H1 (cell line): ENCODE results near the gene SMAD6. TPM values are rescaled to one million over a fixed set of nuclear protein-coding genes. Genes with fewer than 3 reads are reported as not detected.

ENCODE experiments used
- CTCF ChIA-PET: fragments of 300-600 bp; sonication (Branson Sonifier 250); formaldehyde crosslinking; loops from one replicate; lab custom pipeline; 2021; ENCODE audit not compliant: partially characterized antibody; lab: Charles Lee
- POLR2A ChIA-PET: fragments of 300-600 bp; sonication (Branson Sonifier 250); formaldehyde crosslinking; loops from one replicate; lab custom pipeline; 2021; ENCODE audit warnings: inconsistent platforms; ENCODE audit not compliant: partially characterized antibody; lab: Charles Lee
- DNase-seq, 2 experiments: peaks; one replicate each; pipeline versions ENCODE4 v3.0.0 to v3.0.0-alpha.2; 2010 to 2022; ENCODE audit warnings: low spot score in 2 of 2, low read depth in 1 of 2, mixed read lengths in 1 of 2
- FAIRE-seq: peaks from 2 replicates; lab custom pipeline; 2011; peaks lifted over from hg19 to GRCh38; lab: Jason Lieb, UNC
- H2AFZ ChIP-seq: 2 replicates; pipeline ENCODE4 v1.8.1; 2012; ENCODE audit warnings: low read length, inconsistent platforms
- H2AK5ac ChIP-seq: 2 replicates; pipeline ENCODE4 v1.6.1; 2013; ENCODE audit warnings: low read depth, low read length
- H2BK120ac ChIP-seq: replicated peaks from 2 replicates; pipeline ENCODE3; 2013; ENCODE audit warnings: low read depth, low read length, inconsistent platforms
- H2BK12ac ChIP-seq: 2 replicates; pipeline ENCODE4 v1.6.1; 2013; ENCODE audit warnings: low read depth, low read length
- H2BK15ac ChIP-seq: 2 replicates; pipeline ENCODE4 v1.6.1; 2013; ENCODE audit warnings: low read length
- H2BK20ac ChIP-seq: 2 replicates; pipeline ENCODE4 v1.6.1; 2013; ENCODE audit warnings: low read length
- H2BK5ac ChIP-seq: 2 replicates; pipeline ENCODE4 v1.6.1; 2013; ENCODE audit warnings: low read depth, low read length
- H3K14ac ChIP-seq: 2 replicates; pipeline ENCODE4 v1.6.1; 2013; ENCODE audit warnings: inconsistent platforms; ENCODE audit not compliant: insufficient read length
- H3K18ac ChIP-seq: 2 replicates; pipeline ENCODE4 v1.6.1; 2013; ENCODE audit warnings: low read length; ENCODE audit errors: extremely low read depth
- H3K23ac ChIP-seq: 2 replicates; pipeline ENCODE4 v1.6.1; 2013; ENCODE audit warnings: inconsistent platforms; ENCODE audit not compliant: insufficient read length
- H3K23me2 ChIP-seq: 2 replicates; pipeline ENCODE4 v1.6.1; 2013; ENCODE audit warnings: low read depth, low read length
- H3K27ac ChIP-seq: 2 replicates; pipeline ENCODE4 v1.6.1; 2011; ENCODE audit warnings: low read depth, low read length, inconsistent platforms
- H3K27me3 ChIP-seq, 4 experiments: replicated peaks in 1 of 4; 1 replicate in 1 of 4; 2 replicates in 3 of 4; pipeline versions ENCODE4 v1.6.1 to v1.8.1; 2011 to 2013; ENCODE audit warnings: low read length in 3 of 4, mild to moderate bottlenecking in 3 of 4, inconsistent platforms in 2 of 4, mixed read lengths in 2 of 4, moderate library complexity in 1 of 4; ENCODE audit not compliant: control insufficient read depth in 3 of 4, insufficient read depth in 3 of 4; ENCODE audit errors: extremely low read depth in 1 of 4
- H3K36me3 ChIP-seq, 4 experiments: 2 replicates each; pipeline versions ENCODE4 v1.6.1 to v1.8.1; 2011 to 2013; ENCODE audit warnings: mild to moderate bottlenecking in 4 of 4, low read length in 3 of 4, moderate library complexity in 2 of 4, control low read depth in 1 of 4, inconsistent platforms in 1 of 4; ENCODE audit not compliant: insufficient read depth in 4 of 4, control insufficient read depth in 2 of 4
- H3K4ac ChIP-seq: replicated peaks from 2 replicates; pipeline ENCODE3; 2013; ENCODE audit warnings: low read length, low read depth, mixed read lengths, inconsistent platforms; ENCODE audit not compliant: insufficient read length
- H3K4me1 ChIP-seq, 4 experiments: replicated peaks in 1 of 4; 1 replicate in 1 of 4; 2 replicates in 3 of 4; pipeline versions ENCODE4 v1.6.1 to v1.8.1; 2011 to 2013; ENCODE audit warnings: low read length in 3 of 4, inconsistent platforms in 2 of 4, mixed read lengths in 1 of 4; ENCODE audit not compliant: insufficient read depth in 4 of 4, control insufficient read depth in 3 of 4
- H3K4me2 ChIP-seq, 2 experiments: 2 replicates each; pipeline versions ENCODE4 v1.6.1 to v1.8.1; 2011 to 2013; ENCODE audit warnings: low read depth in 2 of 2, low read length in 2 of 2, control low read depth in 1 of 2, inconsistent platforms in 1 of 2, mild to moderate bottlenecking in 1 of 2; ENCODE audit not compliant: insufficient read depth in 1 of 2
- H3K4me3 ChIP-seq, 4 experiments: fragments of 200-600, 300-600 bp in 1 of 4; sonication (generic), shearing (Covaris generic), sonication (Bioruptor Twin) in 1 of 4; 2 replicates each; pipeline versions ENCODE4 v1.5.1 to v1.8.1; 2011 to 2016; ENCODE audit warnings: low read length in 4 of 4, low read depth in 3 of 4, control low read depth in 2 of 4, inconsistent platforms in 2 of 4, mild to moderate bottlenecking in 2 of 4, mixed read lengths in 1 of 4, moderate library complexity in 1 of 4; ENCODE audit not compliant: insufficient read depth in 2 of 4; ENCODE audit errors: extremely low read depth in 1 of 4
- H3K56ac ChIP-seq: replicated peaks from 2 replicates; pipeline ENCODE3; 2013; ENCODE audit warnings: low read depth, mild to moderate bottlenecking, mixed read lengths, low read length, inconsistent platforms; ENCODE audit not compliant: insufficient read length
- H3K79me1 ChIP-seq: 2 replicates; pipeline ENCODE4 v1.6.1; 2013; ENCODE audit warnings: low read depth, low read length, control low read depth
- H3K79me2 ChIP-seq, 2 experiments: 2 replicates each; pipeline versions ENCODE4 v1.6.1 to v1.8.1; 2012 to 2013; ENCODE audit warnings: low read length in 2 of 2, mild to moderate bottlenecking in 2 of 2, inconsistent platforms in 1 of 2; ENCODE audit not compliant: insufficient read depth in 2 of 2, control insufficient read depth in 1 of 2
- H3K9ac ChIP-seq, 4 experiments: replicated peaks in 1 of 4; 1 replicate in 1 of 4; 2 replicates in 3 of 4; pipeline versions ENCODE4 v1.6.1 to v1.8.1; 2011 to 2013; ENCODE audit warnings: low read depth in 3 of 4, low read length in 3 of 4, control low read depth in 2 of 4, mild to moderate bottlenecking in 2 of 4, moderate library complexity in 2 of 4, inconsistent platforms in 1 of 4; ENCODE audit errors: extremely low read depth in 1 of 4
- H3K9me3 ChIP-seq, 2 experiments: 2 replicates each; pipeline versions ENCODE4 v1.6.1 to v1.8.1; 2012 to 2013; ENCODE audit warnings: mild to moderate bottlenecking in 2 of 2, moderate library complexity in 2 of 2, control low read depth in 1 of 2, inconsistent platforms in 1 of 2, low read depth in 1 of 2, low read length in 1 of 2, mixed read lengths in 1 of 2; ENCODE audit not compliant: insufficient read depth in 2 of 2
- H4K20me1 ChIP-seq, 2 experiments: replicated peaks in 1 of 2; 2 replicates each; pipeline versions ENCODE3 to v1.8.1; 2011 to 2013; ENCODE audit warnings: inconsistent platforms in 2 of 2, low read length in 2 of 2, mild to moderate bottlenecking in 1 of 2; ENCODE audit not compliant: insufficient read depth in 2 of 2, control insufficient read depth in 1 of 2
- H4K5ac ChIP-seq: 2 replicates; pipeline ENCODE4 v1.6.1; 2013; ENCODE audit warnings: low read length, low read depth, mixed read lengths, inconsistent platforms; ENCODE audit not compliant: insufficient read length
- H4K8ac ChIP-seq: 2 replicates; pipeline ENCODE4 v1.8.0; 2013; ENCODE audit warnings: mild to moderate bottlenecking, moderate library complexity, low read length, inconsistent platforms; ENCODE audit not compliant: insufficient read depth; ENCODE audit errors: extremely low read depth
- H4K91ac ChIP-seq: replicated peaks from 2 replicates; pipeline ENCODE3; 2013; ENCODE audit warnings: low read length, mixed read lengths, inconsistent platforms; ENCODE audit not compliant: insufficient read length
- CHD2 ChIP-seq: IDR thresholded peaks from 2 replicates; pipeline ENCODE4 v1.6.1; 2012; ENCODE audit warnings: low read length, improper control_type of control experiment
- CTCF ChIP-seq, 3 experiments: IDR thresholded peaks; 1 replicate in 2 of 3; 2 replicates in 1 of 3; pipeline versions ENCODE4 v1.5.1 to v1.6.1; 2011; ENCODE audit warnings: low read length in 3 of 3, mild to moderate bottlenecking in 3 of 3, inconsistent platforms in 2 of 3, low read depth in 1 of 3, moderate library complexity in 1 of 3; ENCODE audit not compliant: insufficient read depth in 1 of 3; ENCODE audit errors: control extremely low read depth in 1 of 3
- EP300 ChIP-seq, 2 experiments: IDR thresholded peaks; 1 replicate in 1 of 2; 2 replicates in 1 of 2; pipeline ENCODE4 v1.6.1; 2011 to 2012; ENCODE audit warnings: low read depth in 2 of 2, low read length in 2 of 2, mild to moderate bottlenecking in 2 of 2, borderline replicate concordance in 1 of 2, inconsistent platforms in 1 of 2, moderate library complexity in 1 of 2
- GABPA ChIP-seq: IDR thresholded peaks from 2 replicates; pipeline ENCODE4 v1.6.1; 2011; ENCODE audit warnings: mild to moderate bottlenecking, low read length, moderate library complexity, borderline replicate concordance; ENCODE audit not compliant: insufficient read depth
- HDAC6 ChIP-seq: IDR thresholded peaks from one replicate; pipeline ENCODE4 v1.7.1; 2012; ENCODE audit warnings: low read depth, mild to moderate bottlenecking, inconsistent platforms, low read length, moderate library complexity
- JUN ChIP-seq: IDR thresholded peaks from 2 replicates; pipeline ENCODE4 v1.6.1; 2011; ENCODE audit warnings: low read depth, mild to moderate bottlenecking, improper control_type of control experiment, low read length
- JUND ChIP-seq: IDR thresholded peaks from 2 replicates; pipeline ENCODE4 v1.6.1; 2011; ENCODE audit warnings: mild to moderate bottlenecking, improper control_type of control experiment, low read length
- KDM5A ChIP-seq: fragments of 200-600 bp; IDR thresholded peaks from 2 replicates; pipeline ENCODE4 v1.7.1; 2012; ENCODE audit warnings: mild to moderate bottlenecking, low read length, inconsistent platforms, mixed read lengths
- SAP30 ChIP-seq: fragments of 300-600 bp; sonication (generic); IDR thresholded peaks from 2 replicates; pipeline ENCODE4 v1.7.1; 2012; ENCODE audit warnings: low read length, moderate library complexity, mild to moderate bottlenecking, inconsistent platforms; ENCODE audit not compliant: insufficient read depth, insufficient replicate concordance
- SIRT6 ChIP-seq: IDR thresholded peaks from one replicate; pipeline ENCODE4 v1.7.1; 2012; ENCODE audit warnings: low read length, inconsistent platforms
- TAF7 ChIP-seq: optimal IDR thresholded peaks from 2 replicates; pipeline ENCODE3; 2011; ENCODE audit warnings: low read depth, mild to moderate bottlenecking, inconsistent platforms, low read length, moderate library complexity, borderline replicate concordance
- WGBS, 2 experiments: shearing (Covaris generic) in 1 of 2; methylation state at CpG; one replicate each; pipeline versions ENCODE4 v1.1.6 to v1.1.7; 2013 to 2015; ENCODE audit warnings: low lambda C conversion rate in 2 of 2, mixed read lengths in 2 of 2, inconsistent platforms in 1 of 2, low coverage in 1 of 2, missing lambda C conversion rate in 1 of 2; ENCODE audit not compliant: insufficient replicate concordance in 2 of 2, insufficient coverage in 1 of 2, insufficient read length in 1 of 2; ENCODE audit errors: extremely low coverage in 1 of 2, missing lambda C conversion rate in 1 of 2; 5-methylcytosine and 5-hydroxymethylcytosine counted together
- polyA plus RNA-seq, 7 experiments: library from polyadenylated mRNA; depleted of rRNA in 3 of 7; stranded (reverse) in 5 of 7; unstranded in 2 of 7; fragments of >200 nt in 5 of 7; fragments of 200-250 nt in 2 of 7; gene quantifications; 1 replicate in 5 of 7; 2 replicates in 1 of 7; 4 replicates in 1 of 7; pipeline versions ENCODE4 v1.2.1 to v1.2.3, GENCODE V29; 2011 to 2013; ENCODE audit warnings: missing spikeins in 2 of 7, mixed read lengths in 2 of 7
- total RNA-seq: library from RNA; stranded (reverse); fragmentation: NEBNext Ultra II Directional; extraction: Animal tissue kit (Norgen Biotek cat#: 25700); gene quantifications from 2 replicates; pipeline ENCODE4 v1.2.1, GENCODE V29; 2021

SMAD6 gene
- total and polyA plus RNA-seq, 2 of the 8 experiments (the other 6 are each of a cell fraction or from before 2014, with no cell fraction given), result 1.8 to 7.0 TPM

- no peak overlapping the region for H3K23ac ChIP-seq
- no peak overlapping the region for H2BK15ac ChIP-seq
- peaks cover 3 to 21% (median 10%) of the 10 kb centered on the region in 4 experiments for H3K4me1 ChIP-seq
- no peak overlapping the region for H2BK12ac ChIP-seq
- no peak overlapping the region for H2AK5ac ChIP-seq
- no peaks in the 10 kb centered on the region for H3K27me3 ChIP-seq
- ChIA-PET POLR2A (no interaction called here), CTCF (interaction anchor here (0.9 to 2.1 kb wide), 5 partner anchors 22 to 209 kb away, joined by 3 to 6 read pairs (median 4); no protein-coding TSS in a partner anchor)
- H3K56ac ChIP-seq, result no peak overlapping the region
- no peak overlapping the region for H3K4me2 ChIP-seq
- H3K23me2 ChIP-seq, result peaks cover 3% of the 10 kb centered on the region; the same call in 1 of the 2 replicates
- no peaks in the 10 kb centered on the region; a peak in 1 of 8 replicates for H3K36me3 ChIP-seq
- no peak overlapping the region for H3K9ac ChIP-seq
- H3K27ac ChIP-seq, result no peak overlapping the region
- H2BK20ac ChIP-seq, result no peak overlapping the region
- no peak overlapping the region for H2BK5ac ChIP-seq
- H3K4ac ChIP-seq, result no peak overlapping the region
- no peak for DNase-seq
- H2AFZ ChIP-seq, result no peak overlapping the region
- no peak overlapping the region for H3K14ac ChIP-seq
- no peaks in the 10 kb centered on the region for H3K79me2 ChIP-seq
- no peak for FAIRE-seq
- no peaks in the 10 kb centered on the region for H3K9me3 ChIP-seq
- no peaks in the 10 kb centered on the region for H4K20me1 ChIP-seq
- H3K18ac ChIP-seq, result no peak overlapping the region
- H4K8ac ChIP-seq, result no peak overlapping the region
- no peak overlapping the region for H4K91ac ChIP-seq
- no peaks in the 10 kb centered on the region for H3K79me1 ChIP-seq
- H3K4me3 ChIP-seq, result no peak overlapping the region
- no peak overlapping the region for H4K5ac ChIP-seq
- no peak overlapping the region for H2BK120ac ChIP-seq
- 97% methylated on average over 4 of the region's 4 CpGs; no CpG with 5 or more reads in 1 of the 2 experiments for WGBS, 2 experiments
- TF ChIP-seq JUND (no peak), CHD2 (no peak), EP300 (IDR thresholded peaks at IDR 0.05; ENCODE audit: borderline replicate concordance in 1 of 2, low read depth in 2 of 2, low read length in 2 of 2) (no peak), JUN (no peak), SIRT6 (no peak), CTCF (IDR thresholded peaks at IDR 0.05; ENCODE audit: control extremely low read depth in 1 of 3, insufficient read depth in 1 of 3, low read depth in 1 of 3, low read length in 3 of 3) (no peak), HDAC6 (no peak), SAP30 (no peak), TAF7 (no peak), KDM5A (no peak), GABPA (no peak)
Measured at GRCh38 chr15:66829551-66830121, 127.6 kb downstream of the SMAD6 start.
